H1 (cell line): ENCODE measurements around the gene CAMKK1. TPM values are rescaled to one million over a fixed set of nuclear protein-coding genes. Genes with fewer than 3 reads are reported as not detected.
A peak's percentile ranks its signal among the peaks of the same experiment; 100 is the strongest.

Experiments used
- CTCF ChIA-PET: fragments of 300-600 bp; sonication (Branson Sonifier 250); formaldehyde crosslinking; loops from one replicate; lab custom pipeline; 2021; ENCODE audit not compliant: partially characterized antibody; lab: Charles Lee
- POLR2A ChIA-PET: fragments of 300-600 bp; sonication (Branson Sonifier 250); formaldehyde crosslinking; loops from one replicate; lab custom pipeline; 2021; ENCODE audit warnings: inconsistent platforms; ENCODE audit not compliant: partially characterized antibody; lab: Charles Lee
- DNase-seq, 2 experiments: peaks; one replicate each; pipeline versions ENCODE4 v3.0.0 to v3.0.0-alpha.2; 2010 to 2022; ENCODE audit warnings: low spot score in 2 of 2, low read depth in 1 of 2, mixed read lengths in 1 of 2
- FAIRE-seq: peaks from 2 replicates; lab custom pipeline; 2011; peaks lifted over from hg19 to GRCh38; lab: Jason Lieb, UNC
- H2AFZ ChIP-seq: 2 replicates; pipeline ENCODE4 v1.8.1; 2012; ENCODE audit warnings: low read length, inconsistent platforms
- H2AK5ac ChIP-seq: 2 replicates; pipeline ENCODE4 v1.6.1; 2013; ENCODE audit warnings: low read depth, low read length
- H2BK120ac ChIP-seq: replicated peaks from 2 replicates; pipeline ENCODE3; 2013; ENCODE audit warnings: low read depth, low read length, inconsistent platforms
- H2BK12ac ChIP-seq: 2 replicates; pipeline ENCODE4 v1.6.1; 2013; ENCODE audit warnings: low read depth, low read length
- H2BK15ac ChIP-seq: 2 replicates; pipeline ENCODE4 v1.6.1; 2013; ENCODE audit warnings: low read length
- H2BK20ac ChIP-seq: 2 replicates; pipeline ENCODE4 v1.6.1; 2013; ENCODE audit warnings: low read length
- H2BK5ac ChIP-seq: 2 replicates; pipeline ENCODE4 v1.6.1; 2013; ENCODE audit warnings: low read depth, low read length
- H3K14ac ChIP-seq: 2 replicates; pipeline ENCODE4 v1.6.1; 2013; ENCODE audit warnings: inconsistent platforms; ENCODE audit not compliant: insufficient read length
- H3K18ac ChIP-seq: 2 replicates; pipeline ENCODE4 v1.6.1; 2013; ENCODE audit warnings: low read length; ENCODE audit errors: extremely low read depth
- H3K23ac ChIP-seq: 2 replicates; pipeline ENCODE4 v1.6.1; 2013; ENCODE audit warnings: inconsistent platforms; ENCODE audit not compliant: insufficient read length
- H3K23me2 ChIP-seq: 2 replicates; pipeline ENCODE4 v1.6.1; 2013; ENCODE audit warnings: low read depth, low read length
- H3K27ac ChIP-seq: 2 replicates; pipeline ENCODE4 v1.6.1; 2011; ENCODE audit warnings: low read depth, low read length, inconsistent platforms
- H3K27me3 ChIP-seq, 4 experiments: replicated peaks in 1 of 4; 1 replicate in 1 of 4; 2 replicates in 3 of 4; pipeline versions ENCODE4 v1.6.1 to v1.8.1; 2011 to 2013; ENCODE audit warnings: low read length in 3 of 4, mild to moderate bottlenecking in 3 of 4, inconsistent platforms in 2 of 4, mixed read lengths in 2 of 4, moderate library complexity in 1 of 4; ENCODE audit not compliant: control insufficient read depth in 3 of 4, insufficient read depth in 3 of 4; ENCODE audit errors: extremely low read depth in 1 of 4
- H3K36me3 ChIP-seq, 4 experiments: 2 replicates each; pipeline versions ENCODE4 v1.6.1 to v1.8.1; 2011 to 2013; ENCODE audit warnings: mild to moderate bottlenecking in 4 of 4, low read length in 3 of 4, moderate library complexity in 2 of 4, control low read depth in 1 of 4, inconsistent platforms in 1 of 4; ENCODE audit not compliant: insufficient read depth in 4 of 4, control insufficient read depth in 2 of 4
- H3K4ac ChIP-seq: replicated peaks from 2 replicates; pipeline ENCODE3; 2013; ENCODE audit warnings: low read length, low read depth, mixed read lengths, inconsistent platforms; ENCODE audit not compliant: insufficient read length
- H3K4me1 ChIP-seq, 4 experiments: replicated peaks in 1 of 4; 1 replicate in 1 of 4; 2 replicates in 3 of 4; pipeline versions ENCODE4 v1.6.1 to v1.8.1; 2011 to 2013; ENCODE audit warnings: low read length in 3 of 4, inconsistent platforms in 2 of 4, mixed read lengths in 1 of 4; ENCODE audit not compliant: insufficient read depth in 4 of 4, control insufficient read depth in 3 of 4
- H3K4me2 ChIP-seq, 2 experiments: 2 replicates each; pipeline versions ENCODE4 v1.6.1 to v1.8.1; 2011 to 2013; ENCODE audit warnings: low read depth in 2 of 2, low read length in 2 of 2, control low read depth in 1 of 2, inconsistent platforms in 1 of 2, mild to moderate bottlenecking in 1 of 2; ENCODE audit not compliant: insufficient read depth in 1 of 2
- H3K4me3 ChIP-seq, 4 experiments: fragments of 200-600, 300-600 bp in 1 of 4; sonication (generic), shearing (Covaris generic), sonication (Bioruptor Twin) in 1 of 4; 2 replicates each; pipeline versions ENCODE4 v1.5.1 to v1.8.1; 2011 to 2016; ENCODE audit warnings: low read length in 4 of 4, low read depth in 3 of 4, control low read depth in 2 of 4, inconsistent platforms in 2 of 4, mild to moderate bottlenecking in 2 of 4, mixed read lengths in 1 of 4, moderate library complexity in 1 of 4; ENCODE audit not compliant: insufficient read depth in 2 of 4; ENCODE audit errors: extremely low read depth in 1 of 4
- H3K56ac ChIP-seq: replicated peaks from 2 replicates; pipeline ENCODE3; 2013; ENCODE audit warnings: low read depth, mild to moderate bottlenecking, mixed read lengths, low read length, inconsistent platforms; ENCODE audit not compliant: insufficient read length
- H3K79me1 ChIP-seq: 2 replicates; pipeline ENCODE4 v1.6.1; 2013; ENCODE audit warnings: low read depth, low read length, control low read depth
- H3K79me2 ChIP-seq, 2 experiments: 2 replicates each; pipeline versions ENCODE4 v1.6.1 to v1.8.1; 2012 to 2013; ENCODE audit warnings: low read length in 2 of 2, mild to moderate bottlenecking in 2 of 2, inconsistent platforms in 1 of 2; ENCODE audit not compliant: insufficient read depth in 2 of 2, control insufficient read depth in 1 of 2
- H3K9ac ChIP-seq, 4 experiments: replicated peaks in 1 of 4; 1 replicate in 1 of 4; 2 replicates in 3 of 4; pipeline versions ENCODE4 v1.6.1 to v1.8.1; 2011 to 2013; ENCODE audit warnings: low read depth in 3 of 4, low read length in 3 of 4, control low read depth in 2 of 4, mild to moderate bottlenecking in 2 of 4, moderate library complexity in 2 of 4, inconsistent platforms in 1 of 4; ENCODE audit errors: extremely low read depth in 1 of 4
- H3K9me3 ChIP-seq, 2 experiments: 2 replicates each; pipeline versions ENCODE4 v1.6.1 to v1.8.1; 2012 to 2013; ENCODE audit warnings: mild to moderate bottlenecking in 2 of 2, moderate library complexity in 2 of 2, control low read depth in 1 of 2, inconsistent platforms in 1 of 2, low read depth in 1 of 2, low read length in 1 of 2, mixed read lengths in 1 of 2; ENCODE audit not compliant: insufficient read depth in 2 of 2
- H4K20me1 ChIP-seq, 2 experiments: replicated peaks in 1 of 2; 2 replicates each; pipeline versions ENCODE3 to v1.8.1; 2011 to 2013; ENCODE audit warnings: inconsistent platforms in 2 of 2, low read length in 2 of 2, mild to moderate bottlenecking in 1 of 2; ENCODE audit not compliant: insufficient read depth in 2 of 2, control insufficient read depth in 1 of 2
- H4K5ac ChIP-seq: 2 replicates; pipeline ENCODE4 v1.6.1; 2013; ENCODE audit warnings: low read length, low read depth, mixed read lengths, inconsistent platforms; ENCODE audit not compliant: insufficient read length
- H4K8ac ChIP-seq: 2 replicates; pipeline ENCODE4 v1.8.0; 2013; ENCODE audit warnings: mild to moderate bottlenecking, moderate library complexity, low read length, inconsistent platforms; ENCODE audit not compliant: insufficient read depth; ENCODE audit errors: extremely low read depth
- H4K91ac ChIP-seq: replicated peaks from 2 replicates; pipeline ENCODE3; 2013; ENCODE audit warnings: low read length, mixed read lengths, inconsistent platforms; ENCODE audit not compliant: insufficient read length
- BCL11A ChIP-seq, 2 experiments: IDR thresholded peaks; one replicate each; pipeline ENCODE4 v1.6.1; 2011; ENCODE audit warnings: low read depth in 2 of 2, low read length in 2 of 2, mild to moderate bottlenecking in 2 of 2
- CBX5 ChIP-seq: fragments of 300-800, 300-1000 bp; sonication (generic); IDR thresholded peaks from 2 replicates; pipeline ENCODE4 v1.7.1; 2016; ENCODE audit warnings: antibody characterized with exemption, low read length, low read depth
- CHD1 ChIP-seq: IDR thresholded peaks from 2 replicates; pipeline ENCODE4 v1.6.1; 2012; ENCODE audit warnings: low read depth, low read length, improper control_type of control experiment
- CHD2 ChIP-seq: IDR thresholded peaks from 2 replicates; pipeline ENCODE4 v1.6.1; 2012; ENCODE audit warnings: low read length, improper control_type of control experiment
- FOSL1 ChIP-seq: IDR thresholded peaks from 2 replicates; pipeline ENCODE4 v1.6.1; 2011; ENCODE audit warnings: mild to moderate bottlenecking, low read depth, low read length, moderate library complexity; ENCODE audit not compliant: insufficient read depth
- GTF2F1 ChIP-seq: IDR thresholded peaks from 2 replicates; pipeline ENCODE4 v1.6.1; 2012; ENCODE audit warnings: low read depth, low read length, improper control_type of control experiment, borderline replicate concordance
- JUND ChIP-seq: IDR thresholded peaks from 2 replicates; pipeline ENCODE4 v1.6.1; 2011; ENCODE audit warnings: mild to moderate bottlenecking, improper control_type of control experiment, low read length
- MAX ChIP-seq: IDR thresholded peaks from 2 replicates; pipeline ENCODE4 v1.6.1; 2012; ENCODE audit warnings: inconsistent platforms
- NRF1 ChIP-seq: IDR thresholded peaks from 2 replicates; pipeline ENCODE4 v1.6.1; 2011; ENCODE audit warnings: mild to moderate bottlenecking, low read depth, low read length, improper control_type of control experiment
- POLR2A ChIP-seq, 2 experiments: IDR thresholded peaks; 1 replicate in 1 of 2; 2 replicates in 1 of 2; pipeline ENCODE4 v1.6.1; 2011; ENCODE audit warnings: low read depth in 2 of 2, low read length in 2 of 2, mild to moderate bottlenecking in 2 of 2; ENCODE audit errors: control extremely low read depth in 1 of 2
- POU5F1 ChIP-seq: IDR thresholded peaks from 2 replicates; pipeline ENCODE4 v1.6.1; 2011; ENCODE audit warnings: low read depth, mild to moderate bottlenecking, low read length, moderate library complexity
- RFX5 ChIP-seq: IDR thresholded peaks from 2 replicates; pipeline ENCODE4 v1.6.1; 2011; ENCODE audit warnings: low read depth, low read length, improper control_type of control experiment, borderline replicate concordance
- RNF2 ChIP-seq: fragments of 200-900, 300-1000 bp; sonication (generic); IDR thresholded peaks from 2 replicates; pipeline ENCODE4 v1.7.1; 2016; ENCODE audit warnings: borderline replicate concordance, low read depth, mild to moderate bottlenecking, antibody characterized with exemption, low read length; ENCODE audit not compliant: poor library complexity, severe bottlenecking; ENCODE audit errors: missing control alignments
- RXRA ChIP-seq: IDR thresholded peaks from 2 replicates; pipeline ENCODE4 v1.6.1; 2011; ENCODE audit warnings: low read depth, mild to moderate bottlenecking, low read length, moderate library complexity; ENCODE audit not compliant: insufficient read depth
- SIRT6 ChIP-seq: IDR thresholded peaks from one replicate; pipeline ENCODE4 v1.7.1; 2012; ENCODE audit warnings: low read length, inconsistent platforms
- WGBS, 2 experiments: shearing (Covaris generic) in 1 of 2; methylation state at CpG; one replicate each; pipeline versions ENCODE4 v1.1.6 to v1.1.7; 2013 to 2015; ENCODE audit warnings: low lambda C conversion rate in 2 of 2, mixed read lengths in 2 of 2, inconsistent platforms in 1 of 2, low coverage in 1 of 2, missing lambda C conversion rate in 1 of 2; ENCODE audit not compliant: insufficient replicate concordance in 2 of 2, insufficient coverage in 1 of 2, insufficient read length in 1 of 2; ENCODE audit errors: extremely low coverage in 1 of 2, missing lambda C conversion rate in 1 of 2; 5-methylcytosine and 5-hydroxymethylcytosine counted together
- polyA plus RNA-seq, 7 experiments: library from polyadenylated mRNA; depleted of rRNA in 3 of 7; stranded (reverse) in 5 of 7; unstranded in 2 of 7; fragments of >200 nt in 5 of 7; fragments of 200-250 nt in 2 of 7; gene quantifications; 1 replicate in 5 of 7; 2 replicates in 1 of 7; 4 replicates in 1 of 7; pipeline versions ENCODE4 v1.2.1 to v1.2.3, GENCODE V29; 2011 to 2013; ENCODE audit warnings: missing spikeins in 2 of 7, mixed read lengths in 2 of 7
- total RNA-seq: library from RNA; stranded (reverse); fragmentation: NEBNext Ultra II Directional; extraction: Animal tissue kit (Norgen Biotek cat#: 25700); gene quantifications from 2 replicates; pipeline ENCODE4 v1.2.1, GENCODE V29; 2021

Gene CAMKK1
- total and polyA plus RNA-seq, 2 of the 8 experiments (the other 6 are each of a cell fraction or from before 2014, with no cell fraction given), result 7.1 to 7.6 TPM

GRCh38 chr17:3870871-3871306 lies 22.0 kb downstream of the CAMKK1 start:
- Histone ChIP-seq H3K14ac (no peak overlapping the region), H2AFZ (no peak overlapping the region), H3K27me3 (no peaks in the 10 kb centered on the region), H2BK15ac (no peak overlapping the region), H2AK5ac (no peak overlapping the region), H2BK5ac (no peak overlapping the region), H3K4ac (no peak overlapping the region), H4K8ac (no peak overlapping the region), H3K23ac (no peak overlapping the region), H2BK20ac (0 out of 2 replicates have a peak overlapping the region, but pooled peaks have one; percentile 18), H3K4me1 (no peaks in the 10 kb centered on the region), H2BK120ac (no peak overlapping the region), H3K23me2 (no peaks in the 10 kb centered on the region), H4K5ac (no peak overlapping the region), H3K56ac (no peak overlapping the region), H3K9ac (no peak overlapping the region), H3K27ac (no peak overlapping the region), H4K91ac (no peak overlapping the region), H2BK12ac (no peak overlapping the region), H3K4me2 (no peak overlapping the region), H3K79me2 (no peaks in the 10 kb centered on the region), H3K79me1 (no peaks in the 10 kb centered on the region), H4K20me1 (no peaks in the 10 kb centered on the region), H3K4me3 (no peak overlapping the region), H3K36me3 (peaks cover 0 to 7% (median 3%) of the 10 kb centered on the region in 4 experiments; a peak in 2 of 8 replicates), H3K9me3 (no peaks in the 10 kb centered on the region), H3K18ac (no peak overlapping the region)
- ChIA-PET CTCF (no interaction called here), POLR2A (no interaction called here)
- 92% methylated on average over 9 of the region's 11 CpGs; no CpG with 5 or more reads in 1 of the 2 experiments for WGBS, 2 experiments
- DNase-seq, result no peak
- FAIRE-seq, result no peak
- no peak for TF ChIP-seq RNF2
- no peak for TF ChIP-seq CHD2
- no peak for TF ChIP-seq MAX
- TF ChIP-seq CBX5, result no peak
- no peak for TF ChIP-seq CHD1
- TF ChIP-seq BCL11A (IDR thresholded peaks at IDR 0.05; ENCODE audit: low read depth in 2 of 2, low read length in 2 of 2), result no peak
- TF ChIP-seq FOSL1, result no peak
- TF ChIP-seq RFX5, result no peak
- TF ChIP-seq NRF1, result no peak
- TF ChIP-seq JUND, result no peak
- TF ChIP-seq POU5F1, result no peak
- TF ChIP-seq SIRT6, result no peak
- no peak for TF ChIP-seq RXRA
- no peak for TF ChIP-seq POLR2A (IDR thresholded peaks at IDR 0.05; ENCODE audit: control extremely low read depth in 1 of 2, low read depth in 2 of 2, low read length in 2 of 2)
- TF ChIP-seq GTF2F1, result no peak
